Neural cell (in vitro differentiated cells): ENCODE measurements around the gene TYW5. TPM values are rescaled to one million over a fixed set of nuclear protein-coding genes. Genes with fewer than 3 reads are reported as not detected.

Source experiments
- H2AFZ ChIP-seq: fragments of 200-600, 300-800 bp; sonication (generic), shearing (Covaris generic); 2 replicates; pipeline ENCODE4 v1.6.0; 2014; ENCODE audit warnings: low read depth, mild to moderate bottlenecking, antibody characterized with exemption, low read length, moderate library complexity
- H3F3A ChIP-seq: fragments of 200-600 bp; shearing (Covaris generic); 2 replicates; pipeline ENCODE4 v1.6.1; 2016; ENCODE audit warnings: mild to moderate bottlenecking, moderate library complexity, mixed read lengths, antibody characterized with exemption, low read length; ENCODE audit not compliant: insufficient read depth, poor library complexity, severe bottlenecking
- H3K27ac ChIP-seq: fragments of 200-600, 300-800 bp; sonication (generic), shearing (Covaris generic); 2 replicates; pipeline ENCODE4 v1.5.1; 2014; ENCODE audit warnings: mild to moderate bottlenecking, low read length, moderate library complexity
- H3K27me3 ChIP-seq: fragments of 300-800, 200-600 bp; sonication (generic), shearing (Covaris generic); 2 replicates; pipeline ENCODE4 v1.6.0; 2014; ENCODE audit warnings: mild to moderate bottlenecking, low read depth, low read length, moderate library complexity; ENCODE audit not compliant: insufficient read depth
- H3K36me3 ChIP-seq: fragments of 300-800, 200-600 bp; sonication (generic), shearing (Covaris generic); 2 replicates; pipeline ENCODE4 v1.5.1; 2014; ENCODE audit warnings: mild to moderate bottlenecking, antibody characterized with exemption, low read length, moderate library complexity; ENCODE audit not compliant: insufficient read depth
- H3K4me2 ChIP-seq: fragments of 300-800, 200-600 bp; sonication (generic), shearing (Covaris generic); 2 replicates; pipeline ENCODE4 v1.6.0; 2014; ENCODE audit warnings: mild to moderate bottlenecking, low read length
- H3K4me3 ChIP-seq: fragments of 300-800, 200-600 bp; sonication (generic), shearing (Covaris generic); 2 replicates; pipeline ENCODE4 v1.5.1; 2014; ENCODE audit warnings: mild to moderate bottlenecking, low read length, moderate library complexity
- H3K79me2 ChIP-seq: fragments of 200-600 bp; shearing (Covaris generic); replicated peaks from 2 replicates; pipeline ENCODE4 v1.6.0; 2014; ENCODE audit warnings: mild to moderate bottlenecking, low read length, moderate library complexity; ENCODE audit not compliant: insufficient read depth
- H3K9ac ChIP-seq: fragments of 300-800, 200-600 bp; sonication (generic), shearing (Covaris generic); 2 replicates; pipeline ENCODE4 v1.6.1; 2016; ENCODE audit warnings: mild to moderate bottlenecking, low read length, mixed read lengths
- H3K9me2 ChIP-seq: fragments of 200-600 bp; shearing (Covaris generic); 2 replicates; pipeline ENCODE4 v1.6.1; 2016; ENCODE audit warnings: mild to moderate bottlenecking, low read length, mixed read lengths; ENCODE audit not compliant: insufficient read depth
- H3K9me3 ChIP-seq: fragments of 200-600, 300-800 bp; sonication (generic), shearing (Covaris generic); 2 replicates; pipeline ENCODE4 v1.6.1; 2016; ENCODE audit warnings: mild to moderate bottlenecking, mixed run types, low read length, moderate library complexity, mixed read lengths
- H4K20me1 ChIP-seq: fragments of 200-600 bp; shearing (Covaris generic); 2 replicates; pipeline ENCODE4 v1.6.1; 2016; ENCODE audit warnings: mild to moderate bottlenecking, mixed run types; ENCODE audit not compliant: insufficient read depth
- CTCF ChIP-seq: fragments of 450-650 bp; IDR thresholded peaks from 2 replicates; pipeline ENCODE4 v1.5.1; 2014; ENCODE audit warnings: antibody characterized with exemption, mild to moderate bottlenecking, moderate library complexity; ENCODE audit not compliant: poor library complexity, severe bottlenecking
- EP300 ChIP-seq: fragments of 450-650 bp; conservative IDR thresholded peaks from 2 replicates; pipeline ENCODE4 v1.6.1; 2014; ENCODE audit warnings: antibody characterized with exemption, mild to moderate bottlenecking, moderate library complexity; ENCODE audit not compliant: poor library complexity, severe bottlenecking
- EZH2 ChIP-seq: fragments of 200-600, 300-800 bp; shearing (Covaris generic), sonication (generic); IDR thresholded peaks from 2 replicates; pipeline ENCODE4 v1.6.1; 2014; ENCODE audit warnings: antibody characterized with exemption, low read length, borderline replicate concordance, mild to moderate bottlenecking; ENCODE audit not compliant: insufficient read depth, poor library complexity, severe bottlenecking
- MXI1 ChIP-seq: fragments of 450-650 bp; conservative IDR thresholded peaks from 2 replicates; pipeline ENCODE4 v1.6.1; 2014; ENCODE audit warnings: antibody characterized with exemption, mild to moderate bottlenecking; ENCODE audit not compliant: poor library complexity, severe bottlenecking
- POLR2AphosphoS5 ChIP-seq: IDR thresholded peaks from 2 replicates; pipeline ENCODE4 v1.6.1; 2012
- RAD21 ChIP-seq: fragments of 450-650 bp; conservative IDR thresholded peaks from 2 replicates; pipeline ENCODE4 v1.6.1; 2014; ENCODE audit warnings: antibody characterized with exemption, mild to moderate bottlenecking, moderate library complexity
- REST ChIP-seq: IDR thresholded peaks from 2 replicates; pipeline ENCODE4 v1.6.1; 2012; ENCODE audit warnings: borderline replicate concordance
- SMC3 ChIP-seq: fragments of 450-650 bp; conservative IDR thresholded peaks from 2 replicates; pipeline ENCODE4 v1.6.1; 2014; ENCODE audit warnings: antibody characterized with exemption, mild to moderate bottlenecking, moderate library complexity; ENCODE audit not compliant: poor library complexity
- TAF1 ChIP-seq: IDR thresholded peaks from 2 replicates; pipeline ENCODE4 v1.6.1; 2012; ENCODE audit warnings: low read depth
- polyA plus RNA-seq: library from polyadenylated mRNA; depleted of rRNA; stranded (reverse); fragments of >200 nt; gene quantifications from 2 replicates; pipeline ENCODE4 v1.2.3, GENCODE V29; 2014

TYW5 gene
- polyA plus RNA-seq, 1 donor from 2014 or later = 15.2 TPM

DNA sequence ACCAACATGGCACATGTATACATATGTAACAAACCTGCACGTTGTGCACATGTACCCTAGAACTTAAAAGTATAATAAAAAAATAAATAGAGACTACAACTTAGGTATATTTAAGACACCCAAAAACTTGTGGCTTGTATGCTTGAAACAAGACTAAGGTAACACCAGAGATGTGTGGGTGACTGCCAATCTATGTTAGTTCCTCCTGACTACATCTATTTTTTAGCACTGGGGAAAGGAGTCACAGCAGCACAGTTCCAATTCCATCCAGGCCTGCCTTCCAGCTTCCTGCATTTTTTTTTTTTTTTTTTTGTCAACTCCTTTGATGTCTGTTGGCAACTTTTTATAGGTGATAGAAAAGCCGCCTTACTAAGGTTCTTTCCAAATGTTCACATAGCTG, 26.0 kb downstream of the TYW5 start:
- TF ChIP-seq EZH2 (no peak), REST (no peak), SMC3 (no peak), CTCF (no peak)
- H3F3A ChIP-seq = no peaks in the 10 kb centered on the region
- H3K27ac ChIP-seq = no peak overlapping the region
- H3K9me3 ChIP-seq = no peaks in the 10 kb centered on the region
- H2AFZ ChIP-seq = no peak overlapping the region
- H3K9me2 ChIP-seq = no peaks in the 10 kb centered on the region
- peaks cover 7% of the 10 kb centered on the region for H3K79me2 ChIP-seq
- no peak overlapping the region for H3K4me2 ChIP-seq
- H3K9ac ChIP-seq = no peak overlapping the region
- no peak overlapping the region for H3K4me3 ChIP-seq
- H4K20me1 ChIP-seq = no peaks in the 10 kb centered on the region
- no peaks in the 10 kb centered on the region for H3K27me3 ChIP-seq
- H3K36me3 ChIP-seq = peaks cover 18% of the 10 kb centered on the region

- no peaks in the 10 kb centered on the region for H4K20me1 ChIP-seq
- H3K36me3 ChIP-seq = peaks cover 18% of the 10 kb centered on the region
- H3K79me2 ChIP-seq = peaks cover 12% of the 10 kb centered on the region
- H3K9ac ChIP-seq = no peak overlapping the region
- no peaks in the 10 kb centered on the region for H3K9me3 ChIP-seq
- H3K27me3 ChIP-seq = no peaks in the 10 kb centered on the region
- H3K4me2 ChIP-seq = no peak overlapping the region
- H3K9me2 ChIP-seq = no peaks in the 10 kb centered on the region
- H2AFZ ChIP-seq = no peak overlapping the region
- no peak overlapping the region for H3K4me3 ChIP-seq
- H3K27ac ChIP-seq = no peak overlapping the region
- TF ChIP-seq TAF1 = no peak
- no peak for TF ChIP-seq SMC3
- no peak for TF ChIP-seq EP300
- TF ChIP-seq POLR2AphosphoS5 = no peak
- TF ChIP-seq MXI1 = no peak
- TF ChIP-seq EZH2 = no peak
- TF ChIP-seq REST = no peak
- no peak for TF ChIP-seq CTCF
- no peak for TF ChIP-seq RAD21
- H3F3A ChIP-seq = no peaks in the 10 kb centered on the region
Measured at GRCh38 chr2:199928626-199929025, 26.7 kb downstream of the TYW5 start.
